Neural cell (in vitro differentiated cells): ENCODE data around the gene MYO9A. TPM values are rescaled to one million over a fixed set of nuclear protein-coding genes. Genes with fewer than 3 reads are reported as not detected.

ENCODE experiments used
- H2AFZ ChIP-seq: fragments of 200-600, 300-800 bp; sonication (generic), shearing (Covaris generic); 2 replicates; pipeline ENCODE4 v1.6.0; 2014; ENCODE audit warnings: low read depth, mild to moderate bottlenecking, antibody characterized with exemption, low read length, moderate library complexity
- H3F3A ChIP-seq: fragments of 200-600 bp; shearing (Covaris generic); 2 replicates; pipeline ENCODE4 v1.6.1; 2016; ENCODE audit warnings: mild to moderate bottlenecking, moderate library complexity, mixed read lengths, antibody characterized with exemption, low read length; ENCODE audit not compliant: insufficient read depth, poor library complexity, severe bottlenecking
- H3K27ac ChIP-seq: fragments of 200-600, 300-800 bp; sonication (generic), shearing (Covaris generic); 2 replicates; pipeline ENCODE4 v1.5.1; 2014; ENCODE audit warnings: mild to moderate bottlenecking, low read length, moderate library complexity
- H3K27me3 ChIP-seq: fragments of 300-800, 200-600 bp; sonication (generic), shearing (Covaris generic); 2 replicates; pipeline ENCODE4 v1.6.0; 2014; ENCODE audit warnings: mild to moderate bottlenecking, low read depth, low read length, moderate library complexity; ENCODE audit not compliant: insufficient read depth
- H3K36me3 ChIP-seq: fragments of 300-800, 200-600 bp; sonication (generic), shearing (Covaris generic); 2 replicates; pipeline ENCODE4 v1.5.1; 2014; ENCODE audit warnings: mild to moderate bottlenecking, antibody characterized with exemption, low read length, moderate library complexity; ENCODE audit not compliant: insufficient read depth
- H3K4me2 ChIP-seq: fragments of 300-800, 200-600 bp; sonication (generic), shearing (Covaris generic); 2 replicates; pipeline ENCODE4 v1.6.0; 2014; ENCODE audit warnings: mild to moderate bottlenecking, low read length
- H3K4me3 ChIP-seq: fragments of 300-800, 200-600 bp; sonication (generic), shearing (Covaris generic); 2 replicates; pipeline ENCODE4 v1.5.1; 2014; ENCODE audit warnings: mild to moderate bottlenecking, low read length, moderate library complexity
- H3K79me2 ChIP-seq: fragments of 200-600 bp; shearing (Covaris generic); replicated peaks from 2 replicates; pipeline ENCODE4 v1.6.0; 2014; ENCODE audit warnings: mild to moderate bottlenecking, low read length, moderate library complexity; ENCODE audit not compliant: insufficient read depth
- H3K9ac ChIP-seq: fragments of 300-800, 200-600 bp; sonication (generic), shearing (Covaris generic); 2 replicates; pipeline ENCODE4 v1.6.1; 2016; ENCODE audit warnings: mild to moderate bottlenecking, low read length, mixed read lengths
- H3K9me2 ChIP-seq: fragments of 200-600 bp; shearing (Covaris generic); 2 replicates; pipeline ENCODE4 v1.6.1; 2016; ENCODE audit warnings: mild to moderate bottlenecking, low read length, mixed read lengths; ENCODE audit not compliant: insufficient read depth
- H3K9me3 ChIP-seq: fragments of 200-600, 300-800 bp; sonication (generic), shearing (Covaris generic); 2 replicates; pipeline ENCODE4 v1.6.1; 2016; ENCODE audit warnings: mild to moderate bottlenecking, mixed run types, low read length, moderate library complexity, mixed read lengths
- H4K20me1 ChIP-seq: fragments of 200-600 bp; shearing (Covaris generic); 2 replicates; pipeline ENCODE4 v1.6.1; 2016; ENCODE audit warnings: mild to moderate bottlenecking, mixed run types; ENCODE audit not compliant: insufficient read depth
- EP300 ChIP-seq: fragments of 450-650 bp; conservative IDR thresholded peaks from 2 replicates; pipeline ENCODE4 v1.6.1; 2014; ENCODE audit warnings: antibody characterized with exemption, mild to moderate bottlenecking, moderate library complexity; ENCODE audit not compliant: poor library complexity, severe bottlenecking
- EZH2 ChIP-seq: fragments of 200-600, 300-800 bp; shearing (Covaris generic), sonication (generic); IDR thresholded peaks from 2 replicates; pipeline ENCODE4 v1.6.1; 2014; ENCODE audit warnings: antibody characterized with exemption, low read length, borderline replicate concordance, mild to moderate bottlenecking; ENCODE audit not compliant: insufficient read depth, poor library complexity, severe bottlenecking
- MXI1 ChIP-seq: fragments of 450-650 bp; conservative IDR thresholded peaks from 2 replicates; pipeline ENCODE4 v1.6.1; 2014; ENCODE audit warnings: antibody characterized with exemption, mild to moderate bottlenecking; ENCODE audit not compliant: poor library complexity, severe bottlenecking
- POLR2AphosphoS5 ChIP-seq: IDR thresholded peaks from 2 replicates; pipeline ENCODE4 v1.6.1; 2012
- RAD21 ChIP-seq: fragments of 450-650 bp; conservative IDR thresholded peaks from 2 replicates; pipeline ENCODE4 v1.6.1; 2014; ENCODE audit warnings: antibody characterized with exemption, mild to moderate bottlenecking, moderate library complexity
- SMC3 ChIP-seq: fragments of 450-650 bp; conservative IDR thresholded peaks from 2 replicates; pipeline ENCODE4 v1.6.1; 2014; ENCODE audit warnings: antibody characterized with exemption, mild to moderate bottlenecking, moderate library complexity; ENCODE audit not compliant: poor library complexity
- TAF1 ChIP-seq: IDR thresholded peaks from 2 replicates; pipeline ENCODE4 v1.6.1; 2012; ENCODE audit warnings: low read depth
- polyA plus RNA-seq: library from polyadenylated mRNA; depleted of rRNA; stranded (reverse); fragments of >200 nt; gene quantifications from 2 replicates; pipeline ENCODE4 v1.2.3, GENCODE V29; 2014
- TF ChIP-seq, protein P1 (sequence below): IDR thresholded peaks from 2 replicates; pipeline ENCODE4 v1.6.1; 2012; ENCODE audit warnings: borderline replicate concordance
- TF ChIP-seq, protein P2 (sequence below): fragments of 450-650 bp; IDR thresholded peaks from 2 replicates; pipeline ENCODE4 v1.5.1; 2014; ENCODE audit warnings: antibody characterized with exemption, mild to moderate bottlenecking, moderate library complexity; ENCODE audit not compliant: poor library complexity, severe bottlenecking

MYO9A gene
- polyA plus RNA-seq, 1 donor from 2014 or later = 22.7 TPM

DNA sequence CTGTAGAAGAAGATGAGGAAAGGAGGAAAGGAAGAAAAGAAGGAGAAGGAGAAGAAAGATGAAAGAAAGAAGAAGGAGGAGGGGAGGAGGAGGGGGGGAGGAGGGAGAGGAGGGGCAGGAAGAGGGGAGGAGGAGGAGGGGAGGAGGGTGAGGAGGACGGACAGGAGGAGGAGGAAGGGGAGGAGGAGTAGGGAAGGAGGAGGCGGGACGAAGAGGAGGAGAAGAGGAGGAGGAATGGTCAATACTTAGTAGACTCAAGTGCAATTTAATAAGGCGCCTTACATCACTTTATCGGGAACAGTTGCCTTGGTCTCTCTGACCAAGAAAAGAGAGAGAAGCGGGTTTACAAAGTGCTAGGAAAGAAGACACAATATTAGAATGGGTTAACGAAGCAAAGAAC is 331.3 kb downstream of the MYO9A start:
- Histone ChIP-seq H3K9me3 (no peaks in the 10 kb centered on the region), H3K9ac (no peak overlapping the region)

DNA sequence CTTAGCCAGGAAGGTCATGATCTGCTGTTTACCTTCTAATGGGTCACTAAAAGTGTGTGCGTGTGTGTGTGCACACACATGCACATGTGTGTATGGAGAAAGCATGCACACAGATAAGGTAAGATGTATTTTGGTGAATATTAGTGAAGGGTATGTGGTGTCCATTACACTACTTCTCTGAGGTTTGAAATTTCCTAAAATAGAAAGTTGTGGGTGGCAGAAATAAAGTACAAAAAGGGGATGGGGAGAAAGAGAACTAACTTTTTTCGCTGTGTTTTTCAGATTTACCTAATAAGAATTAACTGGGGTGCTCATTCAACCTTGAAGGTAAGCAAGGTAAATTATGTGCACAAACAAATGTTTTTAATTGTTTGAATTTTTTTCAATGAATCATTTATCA is 332.0 kb downstream of the MYO9A start:
- TF ChIP-seq TAF1 (no peak), RAD21 (no peak), EP300 (no peak), EZH2 (no peak), MXI1 (no peak)
- TF ChIP-seq, protein P1, sequence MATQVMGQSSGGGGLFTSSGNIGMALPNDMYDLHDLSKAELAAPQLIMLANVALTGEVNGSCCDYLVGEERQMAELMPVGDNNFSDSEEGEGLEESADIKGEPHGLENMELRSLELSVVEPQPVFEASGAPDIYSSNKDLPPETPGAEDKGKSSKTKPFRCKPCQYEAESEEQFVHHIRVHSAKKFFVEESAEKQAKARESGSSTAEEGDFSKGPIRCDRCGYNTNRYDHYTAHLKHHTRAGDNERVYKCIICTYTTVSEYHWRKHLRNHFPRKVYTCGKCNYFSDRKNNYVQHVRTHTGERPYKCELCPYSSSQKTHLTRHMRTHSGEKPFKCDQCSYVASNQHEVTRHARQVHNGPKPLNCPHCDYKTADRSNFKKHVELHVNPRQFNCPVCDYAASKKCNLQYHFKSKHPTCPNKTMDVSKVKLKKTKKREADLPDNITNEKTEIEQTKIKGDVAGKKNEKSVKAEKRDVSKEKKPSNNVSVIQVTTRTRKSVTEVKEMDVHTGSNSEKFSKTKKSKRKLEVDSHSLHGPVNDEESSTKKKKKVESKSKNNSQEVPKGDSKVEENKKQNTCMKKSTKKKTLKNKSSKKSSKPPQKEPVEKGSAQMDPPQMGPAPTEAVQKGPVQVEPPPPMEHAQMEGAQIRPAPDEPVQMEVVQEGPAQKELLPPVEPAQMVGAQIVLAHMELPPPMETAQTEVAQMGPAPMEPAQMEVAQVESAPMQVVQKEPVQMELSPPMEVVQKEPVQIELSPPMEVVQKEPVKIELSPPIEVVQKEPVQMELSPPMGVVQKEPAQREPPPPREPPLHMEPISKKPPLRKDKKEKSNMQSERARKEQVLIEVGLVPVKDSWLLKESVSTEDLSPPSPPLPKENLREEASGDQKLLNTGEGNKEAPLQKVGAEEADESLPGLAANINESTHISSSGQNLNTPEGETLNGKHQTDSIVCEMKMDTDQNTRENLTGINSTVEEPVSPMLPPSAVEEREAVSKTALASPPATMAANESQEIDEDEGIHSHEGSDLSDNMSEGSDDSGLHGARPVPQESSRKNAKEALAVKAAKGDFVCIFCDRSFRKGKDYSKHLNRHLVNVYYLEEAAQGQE = no peak
- Histone ChIP-seq H3K9ac (no peak overlapping the region), H3K36me3 (no peaks in the 10 kb centered on the region), H2AFZ (no peak overlapping the region), H3F3A (no peaks in the 10 kb centered on the region), H3K27me3 (no peaks in the 10 kb centered on the region), H3K9me3 (no peaks in the 10 kb centered on the region), H3K4me3 (no peak overlapping the region), H4K20me1 (no peaks in the 10 kb centered on the region), H3K9me2 (no peaks in the 10 kb centered on the region), H3K79me2 (no peaks in the 10 kb centered on the region), H3K27ac (no peak overlapping the region), H3K4me2 (no peak overlapping the region)

More for the DNA sequence above, 331.3 kb downstream of the MYO9A start:
- Histone ChIP-seq H3K9me2 (no peaks in the 10 kb centered on the region), H4K20me1 (no peaks in the 10 kb centered on the region), H2AFZ (no peak overlapping the region), H3K27me3 (no peaks in the 10 kb centered on the region), H3F3A (no peaks in the 10 kb centered on the region), H3K4me3 (no peak overlapping the region), H3K36me3 (no peaks in the 10 kb centered on the region), H3K4me2 (no peak overlapping the region), H3K27ac (no peak overlapping the region), H3K79me2 (no peaks in the 10 kb centered on the region)
- TF ChIP-seq EP300 = no peak
- no peak for TF ChIP-seq EZH2
- no peak for TF ChIP-seq TAF1
- TF ChIP-seq RAD21 = no peak
- no peak for TF ChIP-seq SMC3
- TF ChIP-seq, protein P2, sequence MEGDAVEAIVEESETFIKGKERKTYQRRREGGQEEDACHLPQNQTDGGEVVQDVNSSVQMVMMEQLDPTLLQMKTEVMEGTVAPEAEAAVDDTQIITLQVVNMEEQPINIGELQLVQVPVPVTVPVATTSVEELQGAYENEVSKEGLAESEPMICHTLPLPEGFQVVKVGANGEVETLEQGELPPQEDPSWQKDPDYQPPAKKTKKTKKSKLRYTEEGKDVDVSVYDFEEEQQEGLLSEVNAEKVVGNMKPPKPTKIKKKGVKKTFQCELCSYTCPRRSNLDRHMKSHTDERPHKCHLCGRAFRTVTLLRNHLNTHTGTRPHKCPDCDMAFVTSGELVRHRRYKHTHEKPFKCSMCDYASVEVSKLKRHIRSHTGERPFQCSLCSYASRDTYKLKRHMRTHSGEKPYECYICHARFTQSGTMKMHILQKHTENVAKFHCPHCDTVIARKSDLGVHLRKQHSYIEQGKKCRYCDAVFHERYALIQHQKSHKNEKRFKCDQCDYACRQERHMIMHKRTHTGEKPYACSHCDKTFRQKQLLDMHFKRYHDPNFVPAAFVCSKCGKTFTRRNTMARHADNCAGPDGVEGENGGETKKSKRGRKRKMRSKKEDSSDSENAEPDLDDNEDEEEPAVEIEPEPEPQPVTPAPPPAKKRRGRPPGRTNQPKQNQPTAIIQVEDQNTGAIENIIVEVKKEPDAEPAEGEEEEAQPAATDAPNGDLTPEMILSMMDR = no peak
- no peak for TF ChIP-seq MXI1
- TF ChIP-seq POLR2AphosphoS5 = no peak
- TF ChIP-seq, protein P1 = no peak
